Measurements from ENCODE around the gene ATRN.
"Not testable (repeated sequence)": the region's sequence is repeated elsewhere in the genome, so short reads cannot be mapped to it uniquely, and the experiment has no call there.

The ATRN gene

DNA sequence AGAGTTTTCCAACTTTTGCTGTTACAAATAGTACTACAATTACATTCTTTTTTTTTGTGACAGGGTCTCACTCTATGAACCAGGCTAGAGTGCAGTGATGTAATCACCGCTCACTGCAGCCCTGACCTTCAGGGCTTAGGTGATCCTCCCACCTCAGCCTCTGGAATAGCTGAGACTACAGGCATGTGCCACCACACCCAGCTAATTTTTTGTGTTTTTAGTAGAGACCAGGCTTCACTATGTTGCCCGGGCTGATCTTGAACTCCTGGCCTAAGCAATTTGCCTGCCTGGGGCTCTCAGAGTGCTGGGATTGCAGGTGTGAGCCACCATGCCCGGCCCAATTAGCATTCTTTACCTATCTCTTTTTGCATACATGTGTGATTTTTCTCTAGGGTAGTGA, 12.5 kb downstream of the ATRN start:
- Histone ChIP-seq H3K79me2 (ENCODE audit: control insufficient read depth, insufficient read depth, low read length, unreplicated experiment) (peaks cover 20% of the 10 kb centered on the region), H3K36me3 (ENCODE audit: insufficient read depth, low read length) (peaks cover 5% of the 10 kb centered on the region; the same call in 1 of the 2 replicates), H3K4me3 (ENCODE audit: low read depth, low read length) (no peak overlapping the region), H2AFZ (ENCODE audit: low read length, unreplicated experiment) (no peak overlapping the region), H3K27ac (ENCODE audit: low read depth, low read length) (no peak overlapping the region), H3K4me1 (ENCODE audit: control insufficient read depth, insufficient read depth, low read length, unreplicated experiment) (peaks cover 21% of the 10 kb centered on the region), H3K27me3 (ENCODE audit: insufficient read depth, low read length) (no peaks in the 10 kb centered on the region)

GRCh38 chr20:3483784-3484183, 13.0 kb downstream of the ATRN start:
- no peak overlapping the region for H3K27ac ChIP-seq (ENCODE audit: low read depth, low read length)

DNA sequence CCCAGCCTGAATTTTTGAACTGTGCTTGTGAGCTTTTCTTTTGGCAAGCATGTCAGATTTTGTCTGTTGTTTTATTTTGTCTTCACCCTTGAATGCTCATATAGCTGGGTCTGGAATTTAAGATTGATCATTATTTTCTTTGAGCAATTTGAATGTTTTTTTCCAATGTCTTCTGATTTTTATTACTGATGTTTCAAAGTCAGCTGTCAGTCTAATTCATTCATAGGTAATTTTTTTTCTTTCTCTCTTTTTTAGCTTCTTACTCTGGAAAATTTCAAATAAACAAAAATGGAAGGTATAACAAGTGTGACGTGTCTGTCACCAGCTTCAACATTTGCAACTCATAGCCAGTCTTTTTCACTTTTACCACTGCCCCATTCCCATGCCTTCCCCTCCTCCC, 15.1 kb downstream of the ATRN start:
- Histone ChIP-seq H3K4me1 (ENCODE audit: control insufficient read depth, insufficient read depth, low read length, unreplicated experiment) (peaks cover 13% of the 10 kb centered on the region), H3K36me3 (ENCODE audit: insufficient read depth, low read length) (peaks cover 5% of the 10 kb centered on the region; the same call in 1 of the 2 replicates), H3K27ac (ENCODE audit: low read depth, low read length) (no peak overlapping the region), H3K79me2 (ENCODE audit: control insufficient read depth, insufficient read depth, low read length, unreplicated experiment) (peaks cover 23% of the 10 kb centered on the region), H2AFZ (ENCODE audit: low read length, unreplicated experiment) (no peak overlapping the region), H3K27me3 (ENCODE audit: insufficient read depth, low read length) (no peaks in the 10 kb centered on the region), H3K4me3 (ENCODE audit: low read depth, low read length) (no peak overlapping the region)

More at GRCh38 chr20:3483784-3484183, 13.0 kb downstream of the ATRN start:
- peaks cover 21% of the 10 kb centered on the region for H3K4me1 ChIP-seq (ENCODE audit: control insufficient read depth, insufficient read depth, low read length, unreplicated experiment)
- H3K27me3 ChIP-seq (ENCODE audit: insufficient read depth, low read length), result no peaks in the 10 kb centered on the region
- H3K36me3 ChIP-seq (ENCODE audit: insufficient read depth, low read length), result peaks cover 5% of the 10 kb centered on the region; the same call in 1 of the 2 replicates
- H3K79me2 ChIP-seq (ENCODE audit: control insufficient read depth, insufficient read depth, low read length, unreplicated experiment), result peaks cover 23% of the 10 kb centered on the region
- no peak overlapping the region for H3K4me3 ChIP-seq (ENCODE audit: low read depth, low read length)
- no peak overlapping the region for H2AFZ ChIP-seq (ENCODE audit: low read length, unreplicated experiment)

DNA sequence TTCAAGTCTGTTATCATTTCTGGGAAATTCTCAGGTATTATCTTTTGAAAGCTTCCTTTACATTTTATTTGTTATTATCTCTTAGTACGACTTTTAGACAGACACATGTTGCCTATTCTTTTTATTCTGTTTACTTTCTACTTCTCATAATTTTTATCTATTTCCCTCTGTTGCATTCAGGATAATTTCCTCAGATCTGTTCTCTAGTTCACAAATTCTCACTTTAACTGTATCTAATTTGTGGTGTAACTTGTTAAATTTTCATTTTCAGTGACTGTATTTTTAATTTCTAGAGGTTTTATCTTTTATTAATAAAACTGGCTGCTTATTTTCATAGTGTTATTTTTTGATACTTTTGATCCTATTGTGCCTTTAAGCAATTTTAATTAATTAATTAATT, 16.0 kb downstream of the ATRN start:
- Histone ChIP-seq H3K36me3 (ENCODE audit: insufficient read depth, low read length) (peaks cover 5% of the 10 kb centered on the region; the same call in 1 of the 2 replicates), H3K27me3 (ENCODE audit: insufficient read depth, low read length) (no peaks in the 10 kb centered on the region), H2AFZ (ENCODE audit: low read length, unreplicated experiment) (no peak overlapping the region), H3K4me3 (ENCODE audit: low read depth, low read length) (no peak overlapping the region), H3K4me1 (ENCODE audit: control insufficient read depth, insufficient read depth, low read length, unreplicated experiment) (peaks cover 12% of the 10 kb centered on the region), H3K79me2 (ENCODE audit: control insufficient read depth, insufficient read depth, low read length, unreplicated experiment) (peaks cover 17% of the 10 kb centered on the region), H3K27ac (ENCODE audit: low read depth, low read length) (no peak overlapping the region)

DNA sequence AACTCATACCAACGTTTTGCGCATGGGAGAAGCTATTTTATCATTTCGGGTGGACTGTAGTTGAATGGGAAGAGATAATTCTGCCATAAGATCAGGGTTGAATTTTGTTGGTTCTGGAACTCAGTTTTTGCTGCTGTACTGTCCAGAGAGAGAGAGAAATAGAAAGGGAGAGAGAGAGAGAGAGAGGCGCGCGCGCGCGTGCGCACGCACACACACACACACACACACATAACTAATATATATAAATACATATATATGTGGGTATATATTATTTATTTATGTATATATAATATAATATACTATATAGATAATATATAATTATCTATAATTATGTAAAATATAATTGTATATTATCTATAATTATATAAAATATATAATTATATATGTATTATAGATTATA, 21.9 kb downstream of the ATRN start:
- H2AFZ ChIP-seq (ENCODE audit: low read length, unreplicated experiment), result no peak overlapping the region
- H3K4me3 ChIP-seq (ENCODE audit: low read depth, low read length), result no peak overlapping the region
- H3K79me2 ChIP-seq (ENCODE audit: control insufficient read depth, insufficient read depth, low read length, unreplicated experiment), result peaks cover 11% of the 10 kb centered on the region
- H3K4me1 ChIP-seq (ENCODE audit: control insufficient read depth, insufficient read depth, low read length, unreplicated experiment), result no peaks in the 10 kb centered on the region
- H3K27me3 ChIP-seq (ENCODE audit: insufficient read depth, low read length), result no peaks in the 10 kb centered on the region
- 0 out of 2 replicates have a peak, but pooled peaks cover 2% of the 10 kb centered on the region for H3K36me3 ChIP-seq (ENCODE audit: insufficient read depth, low read length)
- H3K27ac ChIP-seq (ENCODE audit: low read depth, low read length), result no peak overlapping the region

DNA sequence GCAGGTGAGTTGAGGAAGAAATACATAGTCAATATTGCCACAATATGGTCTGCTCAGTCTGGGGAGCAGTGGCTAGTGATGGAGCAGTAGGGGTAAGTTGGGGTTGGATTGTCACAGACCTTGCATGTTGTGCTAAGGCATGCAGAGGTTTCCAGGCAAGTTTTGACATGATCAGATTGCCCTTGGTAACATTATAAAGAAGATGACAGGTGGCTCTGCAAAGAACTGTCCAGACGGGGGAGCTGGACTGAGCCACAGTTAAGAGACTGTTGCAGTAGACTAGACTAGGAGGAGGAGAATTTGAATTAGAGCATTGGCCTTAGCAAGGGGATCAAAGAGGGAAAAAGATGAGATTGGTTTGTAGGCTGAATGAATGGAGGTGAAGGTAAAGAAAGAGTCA, 23.4 kb downstream of the ATRN start:
- Histone ChIP-seq H3K4me3 (ENCODE audit: low read depth, low read length) (no peak overlapping the region), H3K79me2 (ENCODE audit: control insufficient read depth, insufficient read depth, low read length, unreplicated experiment) (peaks cover 8% of the 10 kb centered on the region), H2AFZ (ENCODE audit: low read length, unreplicated experiment) (no peak overlapping the region), H3K27ac (ENCODE audit: low read depth, low read length) (no peak overlapping the region), H3K4me1 (ENCODE audit: control insufficient read depth, insufficient read depth, low read length, unreplicated experiment) (no peaks in the 10 kb centered on the region), H3K27me3 (ENCODE audit: insufficient read depth, low read length) (no peaks in the 10 kb centered on the region), H3K36me3 (ENCODE audit: insufficient read depth, low read length) (0 out of 2 replicates have a peak, but pooled peaks cover 2% of the 10 kb centered on the region)

DNA sequence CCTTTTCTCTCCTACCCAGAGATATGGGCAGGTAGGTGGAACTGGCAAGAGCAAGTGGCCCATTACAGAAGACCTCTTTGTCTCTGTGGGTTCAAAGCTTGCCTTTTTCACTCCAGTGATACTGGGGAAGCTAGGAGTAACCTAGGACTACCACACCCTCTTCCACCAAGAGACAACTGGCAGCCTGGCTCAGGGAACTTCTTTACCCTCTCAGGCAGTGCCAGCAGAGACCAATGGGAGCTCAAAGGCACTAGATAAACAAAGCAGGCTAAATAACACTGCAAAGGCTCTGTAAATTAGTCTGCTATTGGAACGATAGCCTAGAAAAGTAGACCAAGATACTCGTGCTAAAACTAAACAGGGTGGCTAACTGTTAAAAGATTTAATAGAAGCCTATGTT, 32.1 kb downstream of the ATRN start:
- Histone ChIP-seq H3K27ac (ENCODE audit: low read depth, low read length) (no peak overlapping the region), H3K4me1 (ENCODE audit: control insufficient read depth, insufficient read depth, low read length, unreplicated experiment) (no peaks in the 10 kb centered on the region), H3K4me3 (ENCODE audit: low read depth, low read length) (no peak overlapping the region), H3K36me3 (ENCODE audit: insufficient read depth, low read length) (no peaks in the 10 kb centered on the region), H3K79me2 (ENCODE audit: control insufficient read depth, insufficient read depth, low read length, unreplicated experiment) (no peaks in the 10 kb centered on the region), H2AFZ (ENCODE audit: low read length, unreplicated experiment) (no peak overlapping the region), H3K27me3 (ENCODE audit: insufficient read depth, low read length) (no peaks in the 10 kb centered on the region)

GRCh38 chr20:3505148-3505547, 34.3 kb downstream of the ATRN start:
- H3K36me3 ChIP-seq (ENCODE audit: insufficient read depth, low read length), result no peaks in the 10 kb centered on the region

DNA sequence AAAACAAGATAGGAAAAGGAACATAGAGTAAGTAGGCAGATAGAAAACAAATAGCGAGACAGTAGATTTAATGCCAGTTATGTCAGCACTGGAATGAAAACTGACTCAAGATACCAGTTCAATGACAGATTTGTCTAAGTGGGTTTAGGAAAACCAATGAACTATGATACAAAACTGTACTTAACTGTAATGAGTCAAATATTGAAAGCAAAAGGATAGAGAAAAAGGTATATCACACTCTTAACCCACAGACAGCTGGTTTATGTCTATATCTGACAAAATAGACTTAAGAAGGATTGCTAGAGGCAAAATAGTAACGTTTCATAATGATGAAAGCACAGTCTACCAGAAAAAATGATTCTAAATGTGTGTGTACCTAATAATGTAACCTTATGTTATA, 38.2 kb downstream of the ATRN start:
- H3K4me1 ChIP-seq (ENCODE audit: control insufficient read depth, insufficient read depth, low read length, unreplicated experiment), result no peaks in the 10 kb centered on the region
- H3K27me3 ChIP-seq (ENCODE audit: insufficient read depth, low read length), result no peaks in the 10 kb centered on the region
- H2AFZ ChIP-seq (ENCODE audit: low read length, unreplicated experiment), result no peak overlapping the region
- no peaks in the 10 kb centered on the region for H3K36me3 ChIP-seq (ENCODE audit: insufficient read depth, low read length)
- H3K79me2 ChIP-seq (ENCODE audit: control insufficient read depth, insufficient read depth, low read length, unreplicated experiment), result no peaks in the 10 kb centered on the region
- H3K4me3 ChIP-seq (ENCODE audit: low read depth, low read length), result no peak overlapping the region
- no peak overlapping the region for H3K27ac ChIP-seq (ENCODE audit: low read depth, low read length)

More at GRCh38 chr20:3505148-3505547, 34.3 kb downstream of the ATRN start:
- Histone ChIP-seq H3K4me1 (ENCODE audit: control insufficient read depth, insufficient read depth, low read length, unreplicated experiment) (no peaks in the 10 kb centered on the region), H3K79me2 (ENCODE audit: control insufficient read depth, insufficient read depth, low read length, unreplicated experiment) (no peaks in the 10 kb centered on the region), H3K27me3 (ENCODE audit: insufficient read depth, low read length) (no peaks in the 10 kb centered on the region), H3K27ac (ENCODE audit: low read depth, low read length) (no peak overlapping the region), H3K4me3 (ENCODE audit: low read depth, low read length) (no peak overlapping the region), H2AFZ (ENCODE audit: low read length, unreplicated experiment) (no peak overlapping the region)

- H3K4me3 ChIP-seq (ENCODE audit: low read depth, low read length), result no peak overlapping the region
- no peak overlapping the region for H3K27ac ChIP-seq (ENCODE audit: low read depth, low read length)
- H3K4me1 ChIP-seq (ENCODE audit: control insufficient read depth, insufficient read depth, low read length, unreplicated experiment), result no peaks in the 10 kb centered on the region
Measured at GRCh38 chr20:3510110-3510509, 39.3 kb downstream of the ATRN start.

GRCh38 chr20:3512239-3512638, 41.4 kb downstream of the ATRN start:
- not testable (repeated sequence) for H2AFZ ChIP-seq (ENCODE audit: low read length, unreplicated experiment)

More at GRCh38 chr20:3510110-3510509, 39.3 kb downstream of the ATRN start:
- no peaks in the 10 kb centered on the region for H3K79me2 ChIP-seq (ENCODE audit: control insufficient read depth, insufficient read depth, low read length, unreplicated experiment)
- no peak overlapping the region for H2AFZ ChIP-seq (ENCODE audit: low read length, unreplicated experiment)
- H3K27me3 ChIP-seq (ENCODE audit: insufficient read depth, low read length), result no peaks in the 10 kb centered on the region
- H3K36me3 ChIP-seq (ENCODE audit: insufficient read depth, low read length), result no peaks in the 10 kb centered on the region

More at GRCh38 chr20:3512239-3512638, 41.4 kb downstream of the ATRN start:
- not testable (repeated sequence) for H3K4me1 ChIP-seq (ENCODE audit: control insufficient read depth, insufficient read depth, low read length, unreplicated experiment); H3K27ac ChIP-seq (ENCODE audit: low read depth, low read length); H3K27me3 ChIP-seq (ENCODE audit: insufficient read depth, low read length); H3K4me3 ChIP-seq (ENCODE audit: low read depth, low read length); H3K79me2 ChIP-seq (ENCODE audit: control insufficient read depth, insufficient read depth, low read length, unreplicated experiment); H3K36me3 ChIP-seq (ENCODE audit: insufficient read depth, low read length)

Measured in ACC112 (cell line).